ENCODE results near the gene MAP3K13.
"Not testable (repeated sequence)": the region's sequence is repeated elsewhere in the genome, so short reads cannot be mapped to it uniquely, and the experiment has no call there.

The MAP3K13 gene

DNA sequence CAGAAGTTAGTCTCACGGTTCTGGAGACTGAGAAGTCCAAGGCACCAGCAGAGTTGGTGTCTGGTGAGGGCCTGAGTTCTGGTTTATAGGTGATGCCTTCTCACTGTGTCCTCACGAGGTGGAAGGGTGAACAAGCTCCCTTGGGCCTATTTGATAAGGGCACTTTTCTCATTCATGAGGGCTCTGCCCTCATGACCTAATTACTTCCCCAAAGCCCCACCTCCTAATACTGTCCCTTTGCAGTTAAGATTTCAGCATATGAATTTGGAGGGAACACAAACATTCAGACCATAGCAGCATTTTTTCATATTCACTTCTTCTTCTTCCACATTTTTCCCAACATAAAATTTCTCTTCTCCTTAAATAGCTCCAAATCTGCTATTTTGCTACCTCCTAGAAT, 94.4 kb downstream of the MAP3K13 start:
- no peak for TF ChIP-seq CTCF (IDR thresholded peaks at IDR 0.05; ENCODE audit: extremely low read depth, insufficient read depth, missing control alignments)
- in situ Hi-C loops (cut with MboI; ENCODE audit: low pct_unique_long_range_greater_than_20kb, low sequenced_read_pairs, unreplicated experiment): no loop called here
- DNase-seq (ENCODE audit: low spot score): no peak

DNA sequence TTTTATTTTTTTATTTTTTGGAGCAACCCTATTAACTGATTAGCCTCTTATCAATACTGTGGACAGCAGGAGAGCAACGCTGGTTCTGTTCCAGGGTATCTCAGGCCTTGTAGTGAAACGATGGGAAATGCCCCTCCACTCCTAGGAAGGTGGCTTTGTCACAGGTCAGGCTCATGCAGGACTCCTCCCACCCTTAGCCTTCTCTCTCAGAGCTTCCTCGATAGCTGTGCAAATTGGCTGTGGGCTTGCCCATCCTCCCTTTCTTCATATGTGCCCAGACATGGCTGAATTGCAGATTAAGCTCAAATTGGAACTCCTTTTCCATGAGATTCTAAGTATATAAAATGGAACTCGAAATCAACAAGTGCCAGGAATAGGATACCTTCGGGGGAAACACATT, 97.4 kb downstream of the MAP3K13 start:
- DNase-seq (ENCODE audit: low spot score): no peak
- in situ Hi-C loops (cut with MboI; ENCODE audit: low pct_unique_long_range_greater_than_20kb, low sequenced_read_pairs, unreplicated experiment): no loop called here
- TF ChIP-seq CTCF (IDR thresholded peaks at IDR 0.05; ENCODE audit: extremely low read depth, insufficient read depth, missing control alignments): no peak

DNA sequence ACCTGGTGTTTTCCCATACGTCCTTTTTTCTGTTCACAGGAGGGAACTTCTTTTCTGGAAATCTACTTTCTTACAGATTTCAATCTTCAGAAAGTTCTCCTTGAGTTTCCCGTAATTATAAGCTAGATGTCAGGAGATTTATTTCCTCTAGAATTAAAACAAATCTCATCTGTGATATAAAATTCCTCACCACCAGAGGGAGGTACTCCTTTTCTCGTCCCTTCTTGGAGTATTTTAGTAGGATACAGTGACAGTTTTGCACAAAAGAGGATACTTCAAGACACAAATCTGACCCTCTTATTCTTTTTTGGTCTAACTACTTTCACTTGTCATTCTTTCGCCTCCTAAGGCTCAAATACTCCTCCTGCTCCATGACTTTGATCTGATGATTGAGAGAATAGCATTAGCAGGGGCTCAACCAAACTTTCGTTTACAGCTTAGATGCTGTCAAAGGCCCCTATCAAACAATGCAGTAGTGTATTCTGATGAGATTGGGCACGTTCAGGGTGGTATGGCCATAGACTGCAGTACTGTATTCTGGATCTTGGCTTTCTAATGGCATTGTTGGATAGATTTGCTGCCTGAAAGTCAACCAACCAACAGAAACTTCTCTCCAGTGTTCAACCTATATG, 97.9 kb downstream of the MAP3K13 start:
- peak; percentile 14 for DNase-seq (ENCODE audit: low spot score)
- in situ Hi-C loops (cut with MboI; ENCODE audit: low pct_unique_long_range_greater_than_20kb, low sequenced_read_pairs, unreplicated experiment): no loop called here
- no peak for TF ChIP-seq CTCF (IDR thresholded peaks at IDR 0.05; ENCODE audit: extremely low read depth, insufficient read depth, missing control alignments)

DNA sequence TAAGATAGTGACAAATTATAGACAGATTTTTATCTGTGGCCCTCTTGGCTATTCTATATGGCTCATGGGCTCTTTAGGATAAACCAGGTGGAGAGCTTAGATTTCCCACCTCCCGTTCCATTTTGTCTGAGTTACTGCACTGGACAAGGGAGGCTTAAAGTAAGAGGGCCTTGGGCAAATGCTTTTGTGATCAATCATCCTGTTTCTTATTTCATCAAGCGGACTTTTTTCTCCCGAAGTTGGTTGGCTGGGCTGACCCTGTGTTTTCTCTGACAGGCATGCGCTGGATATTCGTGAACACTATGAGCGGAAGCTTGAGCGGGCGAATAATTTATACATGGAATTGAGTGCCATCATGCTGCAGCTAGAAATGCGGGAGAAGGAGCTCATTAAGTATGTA, 102.5 kb downstream of the MAP3K13 start:
- DNase-seq (ENCODE audit: low spot score): no peak
- in situ Hi-C loops (cut with MboI; ENCODE audit: low pct_unique_long_range_greater_than_20kb, low sequenced_read_pairs, unreplicated experiment): no loop called here
- TF ChIP-seq CTCF (IDR thresholded peaks at IDR 0.05; ENCODE audit: extremely low read depth, insufficient read depth, missing control alignments): no peak

- DNase-seq (ENCODE audit: low spot score); in situ Hi-C loops (cut with MboI; ENCODE audit: low pct_unique_long_range_greater_than_20kb, low sequenced_read_pairs, unreplicated experiment): not testable (repeated sequence)
Measured at GRCh38 chr3:185466123-185466522, 103.2 kb downstream of the MAP3K13 start.

DNA sequence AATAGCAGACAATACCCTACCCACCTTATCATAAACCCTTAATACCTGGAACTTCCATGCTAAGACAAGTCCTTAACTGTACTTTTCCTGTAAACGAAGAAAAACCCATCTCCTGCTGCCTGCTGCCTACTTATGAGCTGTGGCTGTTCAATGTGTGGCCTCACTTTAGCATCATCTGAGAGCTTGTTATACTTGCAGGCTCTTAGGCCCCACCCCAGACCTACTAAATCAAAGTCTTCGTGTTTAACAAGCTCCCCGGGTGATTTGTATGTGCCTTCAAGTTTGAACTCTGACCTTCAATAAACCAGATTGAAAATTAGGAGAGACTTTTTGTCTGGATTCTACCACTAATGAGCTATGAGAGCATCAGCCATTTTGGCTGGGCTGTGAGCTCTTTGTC, 106.6 kb downstream of the MAP3K13 start:
- TF ChIP-seq CTCF (IDR thresholded peaks at IDR 0.05; ENCODE audit: extremely low read depth, insufficient read depth, missing control alignments): no peak
- in situ Hi-C loops (cut with MboI; ENCODE audit: low pct_unique_long_range_greater_than_20kb, low sequenced_read_pairs, unreplicated experiment): no loop called here
- no peak for DNase-seq (ENCODE audit: low spot score)

DNA sequence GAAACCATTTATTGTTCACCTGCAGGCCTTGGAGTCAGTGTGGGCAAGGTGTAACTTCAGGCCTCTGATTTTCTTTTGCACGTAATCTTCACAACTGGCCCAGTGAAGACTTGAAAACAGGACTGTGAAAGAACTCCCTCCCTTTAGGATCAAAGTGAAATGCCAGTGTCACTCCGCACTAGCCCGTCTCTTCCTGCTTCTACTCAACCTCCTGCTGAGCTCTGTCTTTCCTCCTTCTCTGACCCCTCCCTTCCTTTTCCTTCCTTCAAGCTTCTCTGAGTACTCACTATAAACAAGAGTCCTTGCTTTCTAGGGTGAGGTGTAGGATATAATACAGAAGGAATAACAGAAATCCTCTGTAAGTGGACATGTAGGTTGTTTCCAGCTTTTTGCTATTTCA, 107.4 kb downstream of the MAP3K13 start:
- no peak for TF ChIP-seq CTCF (IDR thresholded peaks at IDR 0.05; ENCODE audit: extremely low read depth, insufficient read depth, missing control alignments)
- in situ Hi-C loops (cut with MboI; ENCODE audit: low pct_unique_long_range_greater_than_20kb, low sequenced_read_pairs, unreplicated experiment): no loop called here
- no peak for DNase-seq (ENCODE audit: low spot score)
